Esophagus squamous epithelium (tissue), 4 donors: Measurements from ENCODE around the gene PINLYP.

ENCODE experiments used
- CTCF ChIP-seq, 6 experiments: fragments of 450-650 bp in 4 of 6; fragments of 200-600 bp in 2 of 6; sonication (generic) in 2 of 6; IDR thresholded peaks; one replicate each; pipeline ENCODE4 v1.5.1; 2016 to 2019; ENCODE audit warnings: antibody characterized with exemption in 6 of 6, mild to moderate bottlenecking in 4 of 6, moderate library complexity in 4 of 6
- POLR2A ChIP-seq, 4 donors: fragments of 450-650 bp; IDR thresholded peaks; one replicate each; pipeline ENCODE4 v1.6.1; 2017; ENCODE audit warnings: antibody characterized with exemption in 4 of 4, mild to moderate bottlenecking in 4 of 4, moderate library complexity in 3 of 4

- TF ChIP-seq POLR2A (IDR thresholded peaks at IDR 0.05) (no peak), CTCF (IDR thresholded peaks at IDR 0.05) (no peak)
These were observed 43.0 kb upstream of the PINLYP start for GRCh38 chr19:43532571-43532961.
